Stomach (tissue), 9 donors: ENCODE results near the gene TMEM154. TPM values are rescaled to one million over a fixed set of nuclear protein-coding genes. Genes with fewer than 3 reads are reported as not detected.

Experiments
- DNase-seq, 2 donors: peaks; one replicate each; pipeline versions ENCODE4 v3.0.0 to v3.0.0-alpha.2; 2013 to 2019
- H3K27ac ChIP-seq, 5 donors: fragments of 200-600 bp in 4 of 5; sonication (generic) in 4 of 5; one replicate each; pipeline ENCODE4 v1.5.1; 2013 to 2019; ENCODE audit warnings: mild to moderate bottlenecking in 1 of 5, moderate library complexity in 1 of 5
- H3K27me3 ChIP-seq, 3 donors: fragments of 200-600 bp; sonication (generic); one replicate each; pipeline ENCODE4 v1.5.1; 2017 to 2019; ENCODE audit warnings: mixed run types in 1 of 3
- H3K36me3 ChIP-seq, 4 donors: fragments of 200-600 bp; sonication (generic); 1 replicate in 3 of 4; 2 replicates in 1 of 4; pipeline ENCODE4 v1.5.1; 2016 to 2019
- H3K4me1 ChIP-seq, 4 donors: fragments of 200-600 bp; sonication (generic); one replicate each; pipeline ENCODE4 v1.5.1; 2016 to 2019
- H3K4me3 ChIP-seq, 4 donors: fragments of 200-600 bp; sonication (generic) in 3 of 4; one replicate each; pipeline ENCODE4 v1.5.1; 2016 to 2019; ENCODE audit warnings: mild to moderate bottlenecking in 1 of 4
- H3K9me3 ChIP-seq, 4 donors: fragments of 200-600 bp; sonication (generic); one replicate each; pipeline ENCODE4 v1.5.1; 2016 to 2019
- CTCF ChIP-seq, 7 experiments: fragments of 450-650 bp in 4 of 7; fragments of 200-600 bp in 3 of 7; sonication (generic) in 3 of 7; IDR thresholded peaks; one replicate each; pipeline ENCODE4 v1.5.1; 2016 to 2019; ENCODE audit warnings: antibody characterized with exemption in 7 of 7, control low read depth in 2 of 7, mild to moderate bottlenecking in 1 of 7
- EP300 ChIP-seq: sonication (generic); formaldehyde crosslinking; IDR thresholded peaks from one replicate; pipeline ENCODE4 v1.6.1; 2017; ENCODE audit warnings: antibody characterized with exemption
- POLR2A ChIP-seq, 4 donors: fragments of 450-650 bp; IDR thresholded peaks; one replicate each; pipeline ENCODE4 v1.6.1; 2016; ENCODE audit warnings: antibody characterized with exemption in 4 of 4, control low read depth in 2 of 4, mild to moderate bottlenecking in 1 of 4, moderate library complexity in 1 of 4
- POLR2AphosphoS5 ChIP-seq, 3 donors: sonication (generic); formaldehyde crosslinking; IDR thresholded peaks; one replicate each; pipeline ENCODE4 v1.6.1; 2016; ENCODE audit warnings: antibody characterized with exemption in 3 of 3
- WGBS, 5 donors: extraction: QIAGEN DNeasy Blood & Tissue Kit in 3 of 5; methylation state at CpG; one replicate each; pipeline versions ENCODE4 v1.1.5 to v1.1.7; 2013 to 2018; 5-methylcytosine and 5-hydroxymethylcytosine counted together
- intact Hi-C: fragments of 100-400 bp; cut with DNase I; formaldehyde crosslinking; loops from one replicate; pipeline ENCODE4 v1.15.1; 2023; ENCODE audit warnings: low total_unique reads
- polyA plus RNA-seq, 3 donors: library from polyadenylated mRNA; stranded (reverse); fragments of 200-250 nt; gene quantifications; one replicate each; pipeline ENCODE4 v1.2.3, GENCODE V29; 2013
- total RNA-seq, 5 donors: library from RNA; depleted of rRNA; stranded (reverse); fragments of >200 nt; gene quantifications; one replicate each; pipeline versions ENCODE4 v1.1.0 to v1.2.3, GENCODE V29; 2014 to 2016
- donor health status: healthy with polysubstance abuse.
- donor health status: Bipolar disorder and iron deficiency.
- donor health status: healthy.

The TMEM154 gene
- total and polyA plus RNA-seq, 8 donors, result under 0.01 to 5.5 (median 0.69) TPM

DNA sequence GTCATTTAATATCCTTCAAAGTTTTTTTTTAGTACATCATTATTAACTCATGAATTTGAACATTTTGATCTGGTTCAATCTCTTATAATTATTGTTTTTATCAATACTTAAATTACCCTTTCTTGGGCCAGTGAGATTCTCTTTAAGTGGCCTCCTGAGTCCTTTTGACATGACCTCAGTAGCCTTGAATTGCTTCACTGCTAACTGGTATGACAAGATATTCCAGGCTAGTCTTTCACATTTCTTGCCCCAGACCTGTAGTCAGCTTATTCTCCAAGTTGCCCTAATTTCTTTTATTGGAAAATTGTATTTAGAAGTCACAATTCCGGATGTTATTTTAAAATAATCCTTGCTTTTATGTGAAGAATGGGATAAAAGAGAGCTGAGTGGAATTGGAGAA is 108.5 kb downstream of the TMEM154 start:
- no peaks in the 10 kb centered on the region for H3K9me3 ChIP-seq
- intact Hi-C loops, result no loop called here
- WGBS, 5 donors, result 71 to 88% (median 79%) methylated on average over 1 of the region's 1 CpG
- no peak for DNase-seq
- H3K4me1 ChIP-seq, result peaks cover 0 to 21% (median 6%) of the 10 kb centered on the region in 4 donors
- no peaks in the 10 kb centered on the region for H3K27me3 ChIP-seq
- no peak overlapping the region for H3K27ac ChIP-seq
- TF ChIP-seq EP300 (no peak), POLR2A (IDR thresholded peaks at IDR 0.05) (no peak), POLR2AphosphoS5 (IDR thresholded peaks at IDR 0.05) (no peak), CTCF (IDR thresholded peaks at IDR 0.05) (no peak)
- H3K36me3 ChIP-seq, result no peaks in the 10 kb centered on the region
- H3K4me3 ChIP-seq, result no peak overlapping the region

Other genes starting within 250 kb of the TMEM154 start
- 100 to 1,000 TPM in 2 of 5 donors, 10 to 100 TPM in 3; 15.1 to 119 (median 64.8) TPM for gene FBXW7, start 143.9 kb downstream of the TMEM154 start, total RNA-seq
- gene FBXW7, start 143.9 kb downstream of the TMEM154 start, polyA plus RNA-seq, result 10 to 100 TPM in 1 of 3 donors, 1 to 10 TPM in 2; 8.7 to 27.5 (median 9.0) TPM
- 1 to 10 TPM in 1 of 5 donors, under 1 TPM in 2, not detected in 2; 0.55 to 4.1 (median 0.89) TPM for gene TIGD4, start 99.7 kb upstream of the TMEM154 start, total RNA-seq
- gene TIGD4, start 99.7 kb upstream of the TMEM154 start, polyA plus RNA-seq, result under 1 TPM in 1 of 3 donors, not detected in 2; 0.20 TPM
- 100 to 1,000 TPM in 1 of 5 donors, 10 to 100 TPM in 4; 35.9 to 103 (median 50.0) TPM for gene ARFIP1, start 100.0 kb upstream of the TMEM154 start, total RNA-seq
- 10 to 100 TPM; 15.3 to 31.3 (median 17.1) TPM for gene ARFIP1, start 100.0 kb upstream of the TMEM154 start, polyA plus RNA-seq